ENCODE results near the gene INPP5F. TPM values are rescaled to one million over a fixed set of nuclear protein-coding genes. Genes with fewer than 3 reads are reported as not detected.

The INPP5F gene
- total RNA-seq, 2 donors from 2014 or later = 17.1 to 23.7 TPM

- H3K9me3 ChIP-seq = no peaks in the 10 kb centered on the region
- no peak overlapping the region for H3K27ac ChIP-seq
- H3K4me3 ChIP-seq = no peak overlapping the region
- peaks cover 0 to 4% of the 10 kb centered on the region in 2 donors for H3K4me1 ChIP-seq (ENCODE audit: control insufficient read depth in 1 of 2, low read depth in 2 of 2)
- H3K27me3 ChIP-seq (replicated peaks; ENCODE audit: insufficient read depth) = no peaks in the 10 kb centered on the region
- TF ChIP-seq, protein P1, sequence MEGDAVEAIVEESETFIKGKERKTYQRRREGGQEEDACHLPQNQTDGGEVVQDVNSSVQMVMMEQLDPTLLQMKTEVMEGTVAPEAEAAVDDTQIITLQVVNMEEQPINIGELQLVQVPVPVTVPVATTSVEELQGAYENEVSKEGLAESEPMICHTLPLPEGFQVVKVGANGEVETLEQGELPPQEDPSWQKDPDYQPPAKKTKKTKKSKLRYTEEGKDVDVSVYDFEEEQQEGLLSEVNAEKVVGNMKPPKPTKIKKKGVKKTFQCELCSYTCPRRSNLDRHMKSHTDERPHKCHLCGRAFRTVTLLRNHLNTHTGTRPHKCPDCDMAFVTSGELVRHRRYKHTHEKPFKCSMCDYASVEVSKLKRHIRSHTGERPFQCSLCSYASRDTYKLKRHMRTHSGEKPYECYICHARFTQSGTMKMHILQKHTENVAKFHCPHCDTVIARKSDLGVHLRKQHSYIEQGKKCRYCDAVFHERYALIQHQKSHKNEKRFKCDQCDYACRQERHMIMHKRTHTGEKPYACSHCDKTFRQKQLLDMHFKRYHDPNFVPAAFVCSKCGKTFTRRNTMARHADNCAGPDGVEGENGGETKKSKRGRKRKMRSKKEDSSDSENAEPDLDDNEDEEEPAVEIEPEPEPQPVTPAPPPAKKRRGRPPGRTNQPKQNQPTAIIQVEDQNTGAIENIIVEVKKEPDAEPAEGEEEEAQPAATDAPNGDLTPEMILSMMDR (IDR thresholded peaks at IDR 0.05) = no peak
- no peak for ATAC-seq (ENCODE audit: insufficient number of reproducible peaks, low FRiP score, low read depth)
- DNase-seq (ENCODE audit: low spot score) = no peak
- no peaks in the 10 kb centered on the region for H3K36me3 ChIP-seq
Measured at GRCh38 chr10:119775529-119775928, 49.7 kb downstream of the INPP5F start.

- DNase-seq (ENCODE audit: low spot score) (no peak), ATAC-seq (ENCODE audit: insufficient number of reproducible peaks, low FRiP score, low read depth) (no peak)
- H3K27ac ChIP-seq = no peak overlapping the region
- TF ChIP-seq, protein P1 (IDR thresholded peaks at IDR 0.05) = no peak
- no peak overlapping the region for H3K4me3 ChIP-seq
- H3K9me3 ChIP-seq = no peaks in the 10 kb centered on the region
- no peaks in the 10 kb centered on the region for H3K36me3 ChIP-seq
- H3K27me3 ChIP-seq (replicated peaks; ENCODE audit: insufficient read depth) = no peaks in the 10 kb centered on the region
- no peaks in the 10 kb centered on the region for H3K4me1 ChIP-seq (ENCODE audit: control insufficient read depth in 1 of 2, low read depth in 2 of 2)
Measured at GRCh38 chr10:119776536-119776935, 50.7 kb downstream of the INPP5F start.

DNA sequence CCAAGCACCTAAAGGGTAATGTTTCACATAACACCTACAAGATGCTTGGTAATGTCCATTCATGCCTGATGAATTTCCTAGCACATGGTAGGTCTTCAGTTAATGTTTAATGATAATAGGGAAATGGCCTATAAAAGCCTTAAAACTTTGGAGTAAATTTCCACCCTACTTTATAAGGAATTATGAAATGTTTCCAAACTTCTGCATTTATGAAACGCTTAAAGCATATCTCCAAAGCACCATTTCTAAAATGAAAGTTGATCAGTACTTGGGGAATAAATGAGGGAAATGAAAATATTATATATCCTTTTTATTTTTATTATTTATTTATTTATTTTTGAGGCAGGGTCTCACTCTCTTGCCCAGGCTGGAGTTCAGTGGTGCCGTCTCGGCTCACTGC, 51.8 kb downstream of the INPP5F start:
- Histone ChIP-seq H3K36me3 (no peaks in the 10 kb centered on the region), H3K27me3 (replicated peaks; ENCODE audit: insufficient read depth) (no peaks in the 10 kb centered on the region), H3K4me3 (no peak overlapping the region), H3K9me3 (no peaks in the 10 kb centered on the region), H3K4me1 (ENCODE audit: control insufficient read depth in 1 of 2, low read depth in 2 of 2) (no peaks in the 10 kb centered on the region), H3K27ac (no peak overlapping the region)
- ATAC-seq (ENCODE audit: insufficient number of reproducible peaks, low FRiP score, low read depth) = no peak
- TF ChIP-seq, protein P1 (IDR thresholded peaks at IDR 0.05) = no peak
- DNase-seq (ENCODE audit: low spot score) = no peak

DNA sequence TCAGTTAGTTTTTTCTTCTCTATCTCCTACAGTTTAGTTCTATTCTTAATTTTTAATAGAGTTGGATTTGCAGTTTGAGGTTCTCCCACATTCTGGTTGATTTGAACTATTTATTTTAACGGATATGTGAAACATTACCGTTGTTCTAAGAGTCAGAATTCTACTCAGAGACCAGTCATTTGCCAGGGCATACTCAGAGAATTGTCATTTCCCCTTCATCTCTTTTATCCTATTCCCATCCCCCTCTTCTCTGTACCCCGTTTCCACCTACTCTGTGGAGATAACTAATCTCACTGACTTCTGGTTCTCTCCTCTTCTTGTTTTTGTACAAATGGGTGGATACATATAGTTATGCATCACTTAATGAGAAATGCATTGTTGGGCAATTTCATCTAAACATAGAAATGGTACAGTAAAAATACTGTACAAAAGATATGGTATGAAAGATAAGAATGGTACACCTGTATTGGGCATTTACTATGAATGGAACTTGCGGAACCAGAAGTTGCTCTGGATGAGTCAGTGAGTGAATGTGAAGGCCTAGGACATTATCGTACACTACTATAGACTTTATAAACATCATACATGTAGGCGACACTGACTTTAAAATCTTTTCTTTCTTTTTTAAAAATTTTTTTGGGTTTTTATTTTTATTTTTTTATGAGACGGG, 53.1 kb downstream of the INPP5F start:
- TF ChIP-seq, protein P1 (IDR thresholded peaks at IDR 0.05) = no peak
- Histone ChIP-seq H3K36me3 (no peaks in the 10 kb centered on the region), H3K4me1 (ENCODE audit: control insufficient read depth in 1 of 2, low read depth in 2 of 2) (no peaks in the 10 kb centered on the region), H3K27me3 (replicated peaks; ENCODE audit: insufficient read depth) (no peaks in the 10 kb centered on the region), H3K9me3 (no peaks in the 10 kb centered on the region), H3K4me3 (no peak overlapping the region), H3K27ac (no peak overlapping the region)
- DNase-seq (ENCODE audit: low spot score) (no peak), ATAC-seq (ENCODE audit: insufficient number of reproducible peaks, low FRiP score, low read depth) (no peak)

- DNase-seq (ENCODE audit: low spot score) (no peak), ATAC-seq (ENCODE audit: insufficient number of reproducible peaks, low FRiP score, low read depth) (no peak)
- H3K27ac ChIP-seq = no peak overlapping the region
- H3K4me1 ChIP-seq (ENCODE audit: control insufficient read depth in 1 of 2, low read depth in 2 of 2) = no peaks in the 10 kb centered on the region
- H3K27me3 ChIP-seq (replicated peaks; ENCODE audit: insufficient read depth) = no peaks in the 10 kb centered on the region
- H3K36me3 ChIP-seq = no peaks in the 10 kb centered on the region
- TF ChIP-seq, protein P1 (IDR thresholded peaks at IDR 0.05) = no peak
- no peaks in the 10 kb centered on the region for H3K9me3 ChIP-seq
- H3K4me3 ChIP-seq = no peak overlapping the region
Measured at GRCh38 chr10:119780879-119781480, 55.1 kb downstream of the INPP5F start.

Measured in thoracic aorta (tissue), 2 donors.